OCI-LY7 (cell line): ENCODE data around the gene ELMO1. TPM values are rescaled to one million over a fixed set of nuclear protein-coding genes. Genes with fewer than 3 reads are reported as not detected.

Source experiments
- BruUV-seq: library from RNA; stranded (reverse); fragments of 400-500 nt; replicated peaks from 2 replicates; lab custom pipeline; 2021; lab: Mats Ljungman, UMichigan
- CTCF ChIA-PET: fragments of 300-600 bp; sonication (Branson Sonifier 250); formaldehyde crosslinking; loops from one replicate; lab custom pipeline; 2022; ENCODE audit warnings: antibody characterized with exemption; ENCODE audit not compliant: unreplicated experiment; lab: Charles Lee
- POLR2A ChIA-PET: fragments of 300-600 bp; sonication (Branson Sonifier 250); formaldehyde crosslinking; loops from one replicate; lab custom pipeline; 2022; ENCODE audit warnings: antibody characterized with exemption; lab: Charles Lee
- DNase-seq: peaks from one replicate; pipeline ENCODE4 v3.0.0-alpha.2; 2015; ENCODE audit warnings: low spot score
- H2AFZ ChIP-seq: fragments of 200-600 bp; sonication (generic), shearing (Covaris generic); 2 replicates; pipeline ENCODE4 v1.6.1; 2014; ENCODE audit warnings: mild to moderate bottlenecking, antibody characterized with exemption, low read length, moderate library complexity
- H3K27ac ChIP-seq: fragments of 200-600 bp; sonication (generic); 2 replicates; pipeline ENCODE4 v1.5.1; 2014; ENCODE audit warnings: mixed run types, low read depth, mild to moderate bottlenecking, moderate library complexity, low read length, inconsistent platforms; ENCODE audit not compliant: poor library complexity, severe bottlenecking
- H3K36me3 ChIP-seq: fragments of 200-600 bp; sonication (generic); 2 replicates; pipeline ENCODE4 v1.6.1; 2014; ENCODE audit warnings: mild to moderate bottlenecking, antibody characterized with exemption, low read length, moderate library complexity, mixed read lengths; ENCODE audit not compliant: insufficient read depth
- H3K4me1 ChIP-seq: fragments of 200-600 bp; sonication (generic); 2 replicates; pipeline ENCODE4 v1.5.1; 2014; ENCODE audit warnings: mild to moderate bottlenecking, low read length; ENCODE audit not compliant: insufficient read depth, poor library complexity, severe bottlenecking
- H3K4me2 ChIP-seq: fragments of 200-600 bp; sonication (generic); 2 replicates; pipeline ENCODE4 v1.6.1; 2014; ENCODE audit warnings: mild to moderate bottlenecking, low read length
- H3K4me3 ChIP-seq: fragments of 200-600 bp; sonication (generic); 2 replicates; pipeline ENCODE4 v1.5.1; 2014; ENCODE audit warnings: mild to moderate bottlenecking, low read depth, low read length; ENCODE audit not compliant: poor library complexity, severe bottlenecking
- H3K79me2 ChIP-seq: fragments of 200-600 bp; sonication (generic); 2 replicates; pipeline ENCODE4 v1.6.1; 2016; ENCODE audit warnings: low read depth, mild to moderate bottlenecking, low read length, moderate library complexity, mixed read lengths; ENCODE audit not compliant: insufficient read depth
- H3K9me2 ChIP-seq: fragments of 200-600 bp; sonication (generic); 2 replicates; pipeline ENCODE4 v1.6.1; 2016; ENCODE audit warnings: mild to moderate bottlenecking, low read length, mixed read lengths; ENCODE audit not compliant: insufficient read depth
- H3K9me3 ChIP-seq: fragments of 200-600 bp; sonication (generic); 2 replicates; pipeline ENCODE4 v1.6.1; 2014; ENCODE audit warnings: mild to moderate bottlenecking, mixed run types, low read length, mixed read lengths
- H4K20me1 ChIP-seq: fragments of 200-600 bp; sonication (generic); 2 replicates; pipeline ENCODE4 v1.6.1; 2014; ENCODE audit warnings: mild to moderate bottlenecking, antibody characterized with exemption, low read length, moderate library complexity, mixed read lengths; ENCODE audit not compliant: insufficient read depth
- CTCF ChIP-seq: fragments of 200-600 bp; sonication (generic); conservative IDR thresholded peaks from 2 replicates; pipeline ENCODE4 v1.5.1; 2014; ENCODE audit warnings: mild to moderate bottlenecking, antibody characterized with exemption, low read length, moderate library complexity, mixed read lengths
- EZH2phosphoT487 ChIP-seq: fragments of 200-600 bp; sonication (generic); IDR thresholded peaks from 2 replicates; pipeline ENCODE4 v1.6.1; 2018; ENCODE audit warnings: low read depth, borderline replicate concordance, mild to moderate bottlenecking, mixed run types, antibody characterized with exemption, low read length, moderate library complexity, mixed read lengths
- intact Hi-C: fragments of 100-400 bp; cut with micrococcal nuclease; formaldehyde crosslinking; loops from one replicate; pipeline ENCODE4 v1.10.0; 2022; ENCODE audit not compliant: unreplicated experiment
- total RNA-seq, 2 experiments: library from RNA; depleted of rRNA in 1 of 2; stranded (reverse); fragments of >200 nt in 1 of 2; shearing (Covaris generic) in 1 of 2; gene quantifications; 2 replicates each; pipeline ENCODE4 v1.2.3, GENCODE V29; 2014 to 2022

Gene ELMO1
- total RNA-seq, 2 experiments from 2014 or later = 101 to 103 TPM

DNA sequence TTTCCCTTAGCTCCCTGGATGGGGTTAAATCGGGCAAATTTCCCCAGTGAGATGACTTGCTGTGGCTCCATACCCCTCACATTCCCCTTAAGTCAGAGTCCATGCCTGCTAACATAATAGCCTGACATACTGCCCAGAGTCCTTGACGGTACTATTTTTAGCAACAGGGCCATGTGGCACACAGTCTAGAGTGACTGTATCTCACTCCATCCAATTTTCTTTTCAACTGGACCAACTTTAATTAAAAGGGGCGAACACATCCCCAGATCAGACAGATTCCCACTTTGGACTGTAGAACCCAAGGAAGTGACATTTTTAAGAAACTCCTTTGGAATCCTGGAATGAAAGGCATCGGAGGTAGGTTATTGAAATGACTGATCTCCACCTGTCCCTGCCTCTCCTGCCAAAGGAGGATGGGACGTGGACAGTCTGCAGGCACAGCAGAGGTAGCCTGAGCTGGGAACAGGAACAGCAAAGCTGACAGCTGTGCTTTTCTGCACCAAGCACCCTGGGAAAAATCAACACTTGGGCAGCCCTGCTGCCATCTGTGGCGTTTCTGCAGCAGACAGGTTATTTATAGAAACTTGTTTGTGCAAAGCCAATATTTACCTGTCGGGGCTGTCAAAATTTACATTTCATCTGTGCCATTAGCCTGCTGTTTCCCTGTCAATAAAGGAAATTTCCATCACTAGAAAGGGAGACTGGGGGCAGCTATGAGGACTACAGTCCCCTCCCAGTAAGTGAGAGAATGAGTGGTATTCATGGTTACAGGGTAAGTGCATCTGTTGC, 502.9 kb downstream of the ELMO1 start:
- no peaks in the 10 kb centered on the region; the same call in 1 of the 2 replicates for H4K20me1 ChIP-seq
- no TSS peak for BruUV-seq
- POLR2A ChIA-PET = no interaction called here

DNA sequence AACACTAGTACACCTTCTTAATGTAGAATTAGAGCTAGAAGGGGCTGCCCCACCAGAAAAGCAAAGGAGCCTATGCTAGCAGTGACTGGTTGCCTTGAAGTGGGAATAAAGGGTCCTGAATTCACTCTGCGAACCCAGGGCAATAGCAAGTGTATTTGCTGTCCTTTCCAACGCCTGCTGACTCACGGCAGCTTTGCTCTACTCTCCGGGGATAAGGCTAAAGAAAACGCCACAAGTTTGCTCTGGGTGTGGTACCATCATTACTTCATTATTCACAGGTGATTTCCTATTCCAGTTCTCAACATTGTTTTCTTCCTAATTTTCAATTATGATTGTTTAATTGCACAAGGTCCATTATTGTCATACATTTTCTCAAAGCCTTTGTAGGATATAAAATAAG, 503.8 kb downstream of the ELMO1 start:
- Histone ChIP-seq H3K9me2 (no peaks in the 10 kb centered on the region), H3K4me2 (no peak overlapping the region), H2AFZ (no peak overlapping the region), H3K4me3 (no peak overlapping the region), H4K20me1 (no peaks in the 10 kb centered on the region; the same call in 1 of the 2 replicates), H3K36me3 (no peaks in the 10 kb centered on the region), H3K79me2 (no peaks in the 10 kb centered on the region), H3K9me3 (0 out of 2 replicates have a peak, but pooled peaks cover 4% of the 10 kb centered on the region), H3K27ac (no peak overlapping the region), H3K4me1 (peaks cover 31% of the 10 kb centered on the region)
- CTCF ChIA-PET = no interaction called here
- DNase-seq = no peak
- TF ChIP-seq CTCF = no peak
- no peak for TF ChIP-seq EZH2phosphoT487
- no TSS peak for BruUV-seq
- intact Hi-C loops = no loop called here
- POLR2A ChIA-PET = interaction anchor here (1.3 kb wide), 1 partner anchor 842 kb away, joined by 3 read pairs; no protein-coding TSS in a partner anchor

More for the DNA sequence above, 502.9 kb downstream of the ELMO1 start:
- Histone ChIP-seq H3K9me3 (0 out of 2 replicates have a peak, but pooled peaks cover under 1% of the 10 kb centered on the region), H3K79me2 (no peaks in the 10 kb centered on the region), H3K9me2 (no peaks in the 10 kb centered on the region), H3K27ac (no peak overlapping the region), H3K4me1 (peaks cover 31% of the 10 kb centered on the region), H2AFZ (no peak overlapping the region), H3K4me2 (no peak overlapping the region), H3K4me3 (no peak overlapping the region), H3K36me3 (peaks cover 2% of the 10 kb centered on the region; the same call in 1 of the 2 replicates)
- intact Hi-C loops = no loop called here
- no peak for TF ChIP-seq EZH2phosphoT487
- no peak for TF ChIP-seq CTCF
- CTCF ChIA-PET = no interaction called here
- no peak for DNase-seq
